Type B pancreatic cell (in vitro differentiated cells): ENCODE measurements around the gene SRGAP1. TPM values are rescaled to one million over a fixed set of nuclear protein-coding genes. Genes with fewer than 3 reads are reported as not detected.
"Not testable (repeated sequence)": the region's sequence is repeated elsewhere in the genome, so short reads cannot be mapped to it uniquely, and the experiment has no call there.

Experiments
- DNase-seq: peaks from one replicate; pipeline ENCODE4 v3.0.0; 2021; ENCODE audit warnings: mixed read lengths; ENCODE audit not compliant: unreplicated experiment; ENCODE audit errors: extremely low spot score
- H3K27ac Mint-ChIP-seq: 2 replicates; pipeline ENCODE4 v1.8.0; 2021; ENCODE audit warnings: mild to moderate bottlenecking, mixed read lengths
- H3K27me3 Mint-ChIP-seq: 2 replicates; pipeline ENCODE4 v1.8.0; 2021; ENCODE audit warnings: mixed read lengths
- H3K36me3 Mint-ChIP-seq: 2 replicates; pipeline ENCODE4 v1.8.0; 2021; ENCODE audit warnings: mixed read lengths
- H3K4me1 Mint-ChIP-seq: one replicate; pipeline ENCODE4 v1.8.0; 2021; ENCODE audit warnings: mixed read lengths; ENCODE audit not compliant: unreplicated experiment
- H3K4me3 Mint-ChIP-seq: 2 replicates; pipeline ENCODE4 v1.8.0; 2021; ENCODE audit warnings: mild to moderate bottlenecking, mixed read lengths
- H3K9me3 Mint-ChIP-seq: 2 replicates; pipeline ENCODE4 v1.8.0; 2021; ENCODE audit warnings: mixed read lengths
- total RNA-seq: library from RNA; stranded (reverse); gene quantifications from 2 replicates; pipeline ENCODE4 v1.2.1, GENCODE V29; 2021; ENCODE audit warnings: low replicate concordance
- TF ChIP-seq, protein P1 (sequence below): fragments of 200-600 bp; sonication (generic); conservative IDR thresholded peaks from 2 replicates; pipeline ENCODE4 v1.5.0; 2021; ENCODE audit warnings: antibody characterized with exemption, mild to moderate bottlenecking

The SRGAP1 gene
- total RNA-seq, 1 donor from 2014 or later: 14.9 TPM

GRCh38 chr12:64072916-64073575 is 228.5 kb downstream of the SRGAP1 start:
- Mint-ChIP-seq H3K4me3 (no peak overlapping the region), H3K4me1 (no peaks in the 10 kb centered on the region), H3K27ac (no peak overlapping the region), H3K9me3 (no peaks in the 10 kb centered on the region), H3K27me3 (no peaks in the 10 kb centered on the region), H3K36me3 (peaks cover 29% of the 10 kb centered on the region)
- TF ChIP-seq, protein P1, sequence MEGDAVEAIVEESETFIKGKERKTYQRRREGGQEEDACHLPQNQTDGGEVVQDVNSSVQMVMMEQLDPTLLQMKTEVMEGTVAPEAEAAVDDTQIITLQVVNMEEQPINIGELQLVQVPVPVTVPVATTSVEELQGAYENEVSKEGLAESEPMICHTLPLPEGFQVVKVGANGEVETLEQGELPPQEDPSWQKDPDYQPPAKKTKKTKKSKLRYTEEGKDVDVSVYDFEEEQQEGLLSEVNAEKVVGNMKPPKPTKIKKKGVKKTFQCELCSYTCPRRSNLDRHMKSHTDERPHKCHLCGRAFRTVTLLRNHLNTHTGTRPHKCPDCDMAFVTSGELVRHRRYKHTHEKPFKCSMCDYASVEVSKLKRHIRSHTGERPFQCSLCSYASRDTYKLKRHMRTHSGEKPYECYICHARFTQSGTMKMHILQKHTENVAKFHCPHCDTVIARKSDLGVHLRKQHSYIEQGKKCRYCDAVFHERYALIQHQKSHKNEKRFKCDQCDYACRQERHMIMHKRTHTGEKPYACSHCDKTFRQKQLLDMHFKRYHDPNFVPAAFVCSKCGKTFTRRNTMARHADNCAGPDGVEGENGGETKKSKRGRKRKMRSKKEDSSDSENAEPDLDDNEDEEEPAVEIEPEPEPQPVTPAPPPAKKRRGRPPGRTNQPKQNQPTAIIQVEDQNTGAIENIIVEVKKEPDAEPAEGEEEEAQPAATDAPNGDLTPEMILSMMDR: no peak
- no peak for DNase-seq

DNA sequence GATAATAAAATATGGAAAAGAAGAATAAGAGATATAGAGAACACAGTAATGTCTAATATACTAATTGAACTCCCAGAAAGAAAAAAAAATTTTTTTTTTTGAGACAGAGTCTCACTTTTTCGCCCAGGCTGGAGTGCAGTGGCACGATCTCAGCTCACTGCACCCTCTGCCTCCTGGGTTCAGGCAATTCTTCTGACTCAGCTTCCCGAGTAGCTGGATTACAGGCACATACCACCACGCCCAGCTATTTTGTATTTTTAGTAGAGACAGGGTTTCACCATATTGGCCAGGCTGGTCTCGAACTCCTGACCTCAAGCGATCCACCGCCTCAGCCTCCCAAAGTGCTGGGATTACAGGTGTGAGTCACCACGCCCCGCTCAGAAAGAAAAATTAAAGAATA is 232.1 kb downstream of the SRGAP1 start:
- H3K9me3 Mint-ChIP-seq, DNase-seq: not testable (repeated sequence)

GRCh38 chr12:64077922-64078321 is 233.4 kb downstream of the SRGAP1 start:
- H3K4me1 Mint-ChIP-seq: peaks cover 16% of the 10 kb centered on the region
- TF ChIP-seq, protein P1: peak; percentile 67
- peaks cover 6% of the 10 kb centered on the region for H3K9me3 Mint-ChIP-seq
- no peak overlapping the region for H3K27ac Mint-ChIP-seq
- no peak overlapping the region for H3K4me3 Mint-ChIP-seq
- H3K27me3 Mint-ChIP-seq: no peaks in the 10 kb centered on the region
- peaks cover 23% of the 10 kb centered on the region for H3K36me3 Mint-ChIP-seq
- DNase-seq: no peak

More for the DNA sequence above, 232.1 kb downstream of the SRGAP1 start:
- H3K27ac Mint-ChIP-seq, H3K27me3 Mint-ChIP-seq, H3K4me3 Mint-ChIP-seq: not testable (repeated sequence)
- Mint-ChIP-seq H3K36me3 (peaks cover 32% of the 10 kb centered on the region), H3K4me1 (peaks cover 12% of the 10 kb centered on the region)

DNA sequence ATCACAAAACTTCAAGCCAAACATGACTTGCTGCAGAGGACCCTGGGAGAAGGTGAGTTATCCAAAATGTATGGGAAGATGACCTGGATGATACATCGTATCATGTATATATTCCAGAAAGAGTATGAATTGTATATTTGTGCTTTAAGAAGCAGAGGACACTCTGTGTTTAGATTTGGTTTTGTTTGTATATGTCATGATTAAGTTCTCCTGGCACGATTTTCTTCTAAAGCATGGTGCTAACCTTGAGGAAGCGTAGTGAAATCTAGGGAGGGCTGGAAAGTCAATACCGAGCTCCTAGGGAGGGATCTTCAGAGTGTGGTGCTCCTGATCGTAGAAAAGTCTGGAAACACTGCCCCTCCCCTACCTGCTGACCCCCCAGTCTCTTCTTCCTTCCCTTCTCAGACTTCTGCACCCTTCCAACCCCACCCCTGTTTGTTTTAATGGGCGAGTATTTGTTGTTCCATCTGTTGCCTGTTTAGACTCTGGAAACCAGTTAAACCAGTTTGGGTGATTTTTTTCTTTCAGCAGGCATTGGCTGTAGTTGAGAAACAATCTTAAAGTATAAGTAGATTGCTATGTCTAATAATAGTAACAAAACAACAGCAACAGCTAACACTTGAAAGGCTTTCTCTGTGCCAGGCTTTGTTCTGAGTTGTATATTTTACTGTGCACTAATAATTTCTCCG is 236.0 kb downstream of the SRGAP1 start:
- Mint-ChIP-seq H3K4me3 (peak overlapping the region; percentile 58), H3K36me3 (peaks cover 18% of the 10 kb centered on the region), H3K9me3 (peaks cover 6% of the 10 kb centered on the region), H3K27ac (peak overlapping the region; percentile 67), H3K4me1 (peaks cover 30% of the 10 kb centered on the region), H3K27me3 (no peaks in the 10 kb centered on the region)
- no peak for DNase-seq
- TF ChIP-seq, protein P1: no peak

- DNase-seq: no peak
- Mint-ChIP-seq H3K27me3 (no peaks in the 10 kb centered on the region), H3K36me3 (peaks cover 20% of the 10 kb centered on the region), H3K4me3 (peak overlapping the region; percentile 58), H3K4me1 (peaks cover 30% of the 10 kb centered on the region), H3K27ac (peak overlapping the region; percentile 67), H3K9me3 (peaks cover 6% of the 10 kb centered on the region)
- TF ChIP-seq, protein P1: no peak
These were observed 236.5 kb downstream of the SRGAP1 start for GRCh38 chr12:64081008-64081404.

GRCh38 chr12:64082116-64082515 is 237.6 kb downstream of the SRGAP1 start:
- H3K9me3 Mint-ChIP-seq: peaks cover 6% of the 10 kb centered on the region
- no peak overlapping the region for H3K4me3 Mint-ChIP-seq
- H3K27me3 Mint-ChIP-seq: no peaks in the 10 kb centered on the region
- peaks cover 30% of the 10 kb centered on the region for H3K4me1 Mint-ChIP-seq
- H3K27ac Mint-ChIP-seq: no peak overlapping the region
- peaks cover 20% of the 10 kb centered on the region for H3K36me3 Mint-ChIP-seq
- TF ChIP-seq, protein P1: no peak
- DNase-seq: no peak
